Left hindlimb (tissue), 1 donor: ENCODE results near the gene ZNF292.
"Not testable (repeated sequence)": the region's sequence is repeated elsewhere in the genome, so short reads cannot be mapped to it uniquely, and the experiment has no call there.

Source experiments
- DNase-seq: peaks from one replicate; pipeline ENCODE4 v3.0.0-alpha.2; 2018

ZNF292 gene

DNA sequence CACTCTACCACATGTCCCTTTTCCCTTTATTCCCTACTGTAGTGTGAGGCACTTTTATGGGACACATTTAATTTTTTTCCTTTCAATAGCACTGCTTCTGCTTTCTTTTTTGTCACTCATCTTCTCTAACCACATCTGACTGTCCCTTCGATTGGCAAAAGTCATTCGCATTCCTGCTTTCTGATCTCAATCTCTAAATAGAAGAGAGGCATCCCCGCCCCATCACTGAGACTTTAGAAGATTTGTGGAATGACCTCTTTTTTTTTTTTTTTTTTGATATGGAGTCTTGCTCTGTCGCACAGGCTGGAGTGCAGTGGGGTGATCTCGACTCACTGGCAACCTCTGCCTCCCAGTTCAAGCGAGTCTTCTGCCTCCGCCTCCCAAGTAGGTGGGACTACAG lies 9.1 kb downstream of the ZNF292 start:
- DNase-seq = no peak

DNA sequence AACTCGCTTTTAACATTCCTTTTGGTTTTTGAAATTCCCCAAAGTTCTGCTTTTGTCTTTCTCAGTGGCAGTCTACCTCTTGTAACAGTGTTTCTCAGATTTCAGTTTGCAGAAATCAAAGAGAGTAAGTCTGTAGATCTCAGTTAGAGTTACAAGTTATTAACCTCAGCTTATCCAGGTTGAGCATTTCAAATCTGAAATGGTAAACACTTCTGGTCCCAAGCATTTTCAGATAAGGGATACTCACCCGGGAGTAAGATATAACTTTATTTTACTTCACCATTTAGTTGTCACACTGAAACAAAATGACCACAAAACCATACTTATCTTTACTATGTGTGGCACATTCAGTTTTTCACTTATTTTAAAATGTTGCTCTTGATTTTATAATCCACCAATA lies 9.8 kb downstream of the ZNF292 start:
- DNase-seq = no peak

DNA sequence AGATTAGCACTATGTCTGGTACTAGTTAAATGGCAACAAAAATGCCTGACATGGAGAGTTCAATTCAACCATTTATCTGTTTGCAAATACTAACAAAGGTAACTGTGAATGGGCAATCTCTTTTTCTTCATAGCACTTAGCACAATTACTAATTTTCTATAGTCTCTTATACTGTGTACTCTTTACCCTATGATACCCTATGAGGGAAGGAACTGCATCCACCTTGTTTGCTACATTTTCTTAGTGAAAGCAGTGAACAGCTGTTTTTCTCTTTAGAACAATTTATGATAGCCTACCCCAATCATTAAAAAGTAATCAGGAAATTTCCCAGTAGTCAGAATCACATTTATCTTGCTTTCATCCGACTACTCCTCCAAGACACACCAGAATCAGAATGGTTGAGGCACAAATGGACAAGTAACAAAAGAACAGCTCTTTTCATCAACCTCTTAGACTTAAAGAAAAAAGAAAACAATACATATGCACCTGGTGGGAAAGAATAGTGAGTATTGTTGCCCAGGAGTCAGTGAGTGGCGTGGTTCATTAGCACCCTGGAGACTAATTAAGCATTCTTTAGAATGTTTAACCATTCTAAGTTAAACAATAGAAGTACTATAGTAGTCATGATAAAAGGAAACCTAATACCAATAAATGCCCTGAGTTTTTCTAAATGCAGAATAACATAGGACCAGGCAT lies 16.7 kb downstream of the ZNF292 start:
- DNase-seq = no peak

DNA sequence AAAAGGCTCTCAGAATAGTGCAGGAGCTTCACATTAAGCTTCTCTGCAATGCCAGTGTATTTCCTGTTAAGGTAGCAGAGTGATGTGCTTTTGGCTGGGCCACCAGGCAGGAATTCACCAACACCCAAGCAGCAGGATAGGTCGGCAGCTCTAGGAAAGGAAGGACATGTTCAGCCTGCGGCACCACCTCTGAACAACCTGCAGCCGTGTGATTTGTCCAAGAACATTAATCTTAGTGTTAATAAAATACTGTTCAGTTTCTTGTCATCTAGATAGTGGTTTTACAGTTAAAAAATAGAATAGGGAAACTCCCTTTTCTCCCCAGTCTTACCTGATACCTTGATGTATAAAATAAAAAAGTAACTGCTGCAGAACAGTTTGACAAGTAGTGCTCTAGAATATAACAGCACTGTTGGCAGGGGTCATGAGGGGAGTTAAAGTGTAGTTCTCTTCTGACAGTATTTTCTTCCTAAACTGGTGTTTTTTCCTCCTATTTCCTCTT lies 18.8 kb downstream of the ZNF292 start:
- no peak for DNase-seq

DNA sequence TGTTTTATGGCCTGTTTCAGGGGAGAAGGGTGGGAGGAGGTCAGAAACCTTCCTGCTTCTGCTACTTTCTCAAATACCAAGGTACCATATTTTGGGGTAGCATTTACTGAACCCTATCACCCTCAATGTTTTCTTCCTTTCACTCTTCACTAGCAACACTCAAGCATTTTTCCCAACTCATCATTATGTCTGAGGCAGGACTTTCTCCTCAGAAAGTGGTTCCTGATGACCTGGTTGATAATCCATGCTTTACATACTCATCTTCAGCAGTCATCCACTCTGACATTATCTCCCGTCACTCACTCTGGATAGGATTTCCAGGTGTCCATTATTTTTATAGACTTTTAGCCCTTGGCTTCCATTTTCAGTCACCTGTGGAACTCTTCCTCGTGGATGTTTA lies 21.1 kb downstream of the ZNF292 start:
- DNase-seq = no peak

DNA sequence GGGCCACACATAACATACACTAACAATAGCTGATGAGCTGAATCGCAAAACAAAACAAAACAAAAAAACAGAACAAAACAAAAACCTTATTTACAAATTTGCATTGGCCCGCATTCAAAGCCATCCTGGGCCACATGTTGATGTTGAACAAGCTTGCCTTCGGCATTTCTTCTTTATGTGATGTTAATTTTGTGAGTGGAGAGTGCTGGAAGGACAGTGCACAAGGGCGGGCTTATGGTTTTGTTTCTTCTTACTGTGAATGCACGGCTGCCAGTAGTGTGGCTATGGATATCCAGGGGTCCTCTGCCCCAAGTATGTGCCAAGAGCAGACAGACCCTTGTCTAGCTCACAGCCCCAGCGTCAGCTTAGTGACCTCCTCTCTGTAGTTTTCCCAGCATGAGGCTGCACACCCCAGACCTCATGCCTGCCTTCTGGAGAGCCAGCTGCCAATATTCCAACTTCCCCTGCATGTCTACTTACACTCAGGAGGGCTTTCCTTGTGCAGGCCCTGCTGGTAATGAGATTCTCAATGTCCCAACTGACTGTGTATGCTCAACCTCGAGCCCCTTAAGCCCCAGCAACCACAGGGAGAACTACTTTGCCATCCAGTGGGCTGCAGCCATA lies 24.9 kb downstream of the ZNF292 start:
- no peak for DNase-seq

DNA sequence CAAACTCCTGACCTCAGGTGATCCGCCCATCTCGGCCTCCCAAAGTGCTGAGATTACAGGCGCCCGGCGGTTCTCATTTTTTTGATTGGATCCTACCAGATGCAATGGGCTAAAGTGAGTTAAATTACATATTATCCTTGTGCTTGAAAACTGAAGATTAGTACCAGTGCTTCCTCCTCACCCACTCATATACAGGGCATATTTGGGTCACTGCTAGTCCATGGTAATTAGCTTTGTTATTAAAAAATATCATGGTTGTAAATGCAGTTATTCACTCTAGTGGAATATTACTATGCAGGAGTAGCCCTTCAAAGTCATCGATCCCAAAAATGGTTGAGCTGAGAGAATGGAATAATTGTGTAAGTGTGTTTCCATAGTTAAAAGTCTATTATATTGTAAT lies 26.5 kb downstream of the ZNF292 start:
- no peak for DNase-seq

DNA sequence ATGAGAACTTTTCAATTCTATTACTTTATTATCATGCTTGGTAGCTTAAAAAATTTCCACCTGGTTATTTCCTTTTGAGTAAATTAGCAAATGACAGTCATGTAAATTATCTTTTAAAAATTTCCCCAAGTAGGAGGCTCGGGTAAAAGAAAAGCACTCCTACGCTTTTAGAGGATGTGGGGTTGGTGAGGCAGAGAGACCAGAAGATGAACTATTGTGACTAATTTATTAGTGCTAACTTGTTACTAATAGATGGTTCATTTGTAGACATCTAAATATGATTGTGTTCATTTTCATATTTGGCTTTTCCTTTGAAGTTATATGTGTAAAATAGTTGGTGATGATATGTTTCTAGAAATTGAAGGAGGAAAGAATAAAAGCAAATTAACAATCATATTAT lies 27.0 kb downstream of the ZNF292 start:
- DNase-seq = no peak

DNA sequence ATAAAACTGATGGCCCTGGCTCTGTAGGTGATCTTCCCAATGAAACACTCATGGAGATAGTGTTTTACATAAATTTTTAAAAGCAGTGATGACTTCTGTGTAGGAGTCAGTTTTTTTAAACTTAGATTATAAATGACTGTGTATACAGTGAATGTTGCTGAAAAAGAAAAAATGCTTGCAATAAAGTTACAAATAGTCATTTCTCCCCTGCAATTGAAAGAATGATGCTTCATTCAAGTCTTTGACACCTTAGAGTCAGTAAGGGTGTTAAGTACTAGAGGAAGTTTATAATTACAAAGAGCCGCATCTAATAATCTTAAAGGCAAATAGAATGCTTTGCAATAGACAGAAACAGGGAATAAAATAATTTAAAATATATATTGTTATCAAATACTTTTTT lies 27.6 kb downstream of the ZNF292 start:
- DNase-seq = no peak

DNA sequence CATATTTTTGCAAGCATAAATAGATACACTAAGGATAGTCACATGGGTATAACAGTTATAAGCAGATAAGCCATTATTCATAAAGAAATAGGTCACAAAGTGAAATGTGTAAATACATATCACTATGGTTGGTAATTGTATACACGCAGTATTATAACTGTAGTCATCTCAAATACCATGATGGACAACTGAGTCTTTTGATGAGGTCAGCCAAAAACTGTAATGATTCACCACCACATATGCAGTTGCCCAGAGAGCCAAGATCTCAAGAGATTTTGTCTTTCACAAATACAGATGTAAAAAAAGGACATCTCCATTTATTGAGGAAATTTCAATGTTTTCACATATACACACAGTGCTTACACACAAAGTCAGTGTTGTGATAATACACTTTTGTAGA lies 28.3 kb downstream of the ZNF292 start:
- no peak for DNase-seq

DNA sequence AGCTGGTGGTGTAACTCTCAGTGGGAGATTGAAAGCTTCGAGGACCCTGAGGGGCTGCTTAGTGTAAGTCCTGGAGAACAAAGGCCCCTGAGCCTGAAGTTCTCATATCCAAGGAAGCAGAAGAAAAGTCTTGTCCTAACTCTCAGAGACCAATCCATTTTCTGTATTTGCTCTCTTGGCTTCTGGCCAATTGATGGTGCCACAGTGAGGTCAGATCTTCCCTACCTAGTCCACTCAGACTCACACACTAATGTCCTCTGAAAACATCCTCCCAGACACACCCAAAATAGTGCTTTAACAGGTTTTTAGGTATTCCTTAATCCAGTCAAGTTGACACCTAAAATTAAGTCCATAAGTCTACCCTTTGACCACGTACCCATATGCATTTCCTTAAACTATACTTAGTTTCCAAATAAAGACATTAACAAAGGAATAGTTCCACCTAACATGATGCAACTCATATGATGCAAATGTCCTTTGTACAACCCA lies 29.4 kb downstream of the ZNF292 start:
- DNase-seq = no peak

DNA sequence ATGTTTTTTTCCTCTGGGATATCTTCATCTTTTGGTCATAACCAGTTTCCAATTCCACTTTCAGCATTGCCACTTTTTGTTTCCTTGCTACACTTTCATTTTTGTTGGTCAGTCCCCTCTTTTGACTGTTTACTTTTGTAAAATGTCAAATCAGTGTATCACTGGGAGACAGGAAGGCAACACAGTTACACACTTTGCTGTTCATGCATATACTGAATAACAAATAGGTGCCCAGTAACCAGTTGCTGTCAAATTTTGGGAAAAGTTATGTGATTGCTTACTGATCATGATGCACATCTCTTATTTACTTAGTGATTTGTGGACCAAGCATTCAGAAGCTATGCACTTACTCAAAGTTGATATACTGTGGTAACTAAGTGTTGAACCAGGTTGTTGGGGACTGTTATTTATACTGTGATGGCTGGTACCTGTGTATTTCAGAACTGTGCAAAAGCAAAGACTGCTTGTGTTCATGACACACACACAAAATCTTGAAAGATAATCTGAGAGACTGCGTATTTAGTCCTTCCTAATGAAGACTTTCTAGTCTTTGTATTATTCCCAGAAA lies 41.0 kb downstream of the ZNF292 start:
- no peak for DNase-seq

DNA sequence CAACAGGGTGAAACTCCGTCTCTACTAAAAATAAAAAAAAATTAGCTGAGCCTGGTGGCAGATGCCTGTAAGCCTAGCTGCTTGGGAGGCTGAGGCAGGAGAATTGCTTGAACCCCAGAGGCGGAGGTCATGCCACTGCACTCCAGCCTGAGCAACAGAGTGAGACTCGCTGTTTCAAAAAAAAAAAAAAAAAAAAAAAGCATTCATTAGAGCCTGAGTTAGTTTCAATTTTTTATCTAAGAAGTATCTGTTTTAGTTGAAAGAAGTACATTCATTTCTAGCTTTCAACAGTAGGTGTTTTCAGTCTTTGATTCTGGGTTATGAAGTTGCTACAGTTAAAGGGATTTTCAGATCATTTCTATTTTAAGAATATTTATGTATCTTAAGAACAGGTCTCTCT lies 42.2 kb downstream of the ZNF292 start:
- no peak for DNase-seq

DNA sequence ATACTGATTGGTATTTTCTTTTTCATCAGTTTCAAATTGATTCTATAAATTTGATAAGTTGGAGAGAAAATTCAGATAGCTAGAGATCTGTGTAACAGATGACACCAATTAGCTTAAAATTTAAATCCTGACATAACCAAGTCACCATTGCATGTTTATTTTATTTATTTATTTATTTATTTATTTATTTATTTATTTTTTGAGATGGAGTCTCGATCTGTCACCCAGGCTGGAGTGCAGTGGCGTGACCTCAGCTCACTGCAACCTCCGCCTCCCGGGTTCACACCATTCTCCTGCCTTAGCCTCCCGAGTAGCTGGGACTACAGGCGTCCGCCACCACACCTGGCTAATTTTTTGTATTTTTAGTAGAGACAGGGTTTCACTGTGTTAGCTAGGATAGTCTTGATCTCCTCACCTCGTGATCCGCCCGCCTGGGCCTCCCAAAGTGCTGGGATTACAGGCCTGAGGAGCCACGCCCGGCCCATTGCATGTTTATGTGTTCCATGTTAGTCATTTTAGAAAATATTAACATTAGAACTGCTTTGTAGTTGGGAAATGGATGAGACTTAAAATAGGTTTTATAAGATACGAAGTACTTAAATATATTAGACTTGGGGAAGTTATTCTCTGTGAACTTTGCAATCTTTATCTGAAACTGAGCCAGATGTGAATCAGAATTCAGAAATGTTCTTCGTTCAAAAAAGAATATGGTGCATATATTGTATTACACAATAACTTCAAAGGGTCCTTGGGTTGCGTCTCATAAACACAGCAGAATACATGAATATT lies 42.9 kb downstream of the ZNF292 start:
- DNase-seq = not testable (repeated sequence)

DNA sequence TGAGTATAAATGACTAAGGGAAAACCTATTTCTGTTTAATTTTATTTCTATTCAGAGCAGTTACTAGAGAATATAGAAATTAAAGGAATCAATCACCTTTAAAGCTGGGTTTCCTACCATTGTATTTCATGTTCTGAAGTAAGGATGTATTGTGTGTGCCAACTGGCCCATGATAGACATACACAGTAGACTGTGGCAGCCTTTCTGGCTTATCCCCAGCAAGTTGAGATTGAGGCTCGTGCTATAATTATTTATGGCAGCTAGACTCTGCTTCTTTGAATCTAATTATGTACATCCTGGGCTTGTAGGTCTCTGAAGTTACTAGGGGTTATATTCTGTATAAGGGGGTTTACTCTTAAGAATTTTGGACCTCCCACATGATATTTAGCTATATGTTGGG lies 44.4 kb downstream of the ZNF292 start:
- no peak for DNase-seq

DNA sequence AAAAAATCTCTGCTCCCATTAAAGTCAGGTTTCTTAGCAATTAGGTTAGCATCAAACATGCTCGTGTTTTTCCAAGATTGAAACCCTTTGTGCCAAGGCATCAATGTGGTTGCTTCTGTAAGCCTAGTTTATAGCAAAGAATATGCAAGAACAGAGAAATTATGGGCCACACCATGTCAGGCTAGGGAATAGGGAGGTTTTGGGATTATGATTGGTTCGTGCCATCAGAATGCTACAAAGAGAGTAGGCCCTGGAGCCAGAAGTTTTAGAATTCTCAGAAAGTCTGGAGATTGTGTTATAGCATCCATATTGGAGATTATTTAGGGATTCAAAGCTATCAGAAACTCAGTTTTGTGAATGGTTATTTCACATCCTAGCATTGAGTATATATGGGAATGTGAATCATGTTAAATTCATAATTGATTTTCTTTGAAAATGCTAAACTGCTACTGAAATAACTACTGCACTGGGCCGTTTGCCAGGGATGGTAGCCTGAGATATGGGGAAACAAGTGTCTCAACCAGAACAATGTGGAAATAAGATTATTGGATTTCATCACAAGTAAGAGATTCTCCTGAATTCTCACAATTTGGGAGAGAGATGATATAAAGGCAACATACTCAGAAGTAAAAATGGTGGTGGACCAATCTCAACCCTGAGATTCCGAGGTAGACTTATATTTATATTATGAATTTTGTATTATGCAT lies 45.3 kb downstream of the ZNF292 start:
- DNase-seq = no peak

DNA sequence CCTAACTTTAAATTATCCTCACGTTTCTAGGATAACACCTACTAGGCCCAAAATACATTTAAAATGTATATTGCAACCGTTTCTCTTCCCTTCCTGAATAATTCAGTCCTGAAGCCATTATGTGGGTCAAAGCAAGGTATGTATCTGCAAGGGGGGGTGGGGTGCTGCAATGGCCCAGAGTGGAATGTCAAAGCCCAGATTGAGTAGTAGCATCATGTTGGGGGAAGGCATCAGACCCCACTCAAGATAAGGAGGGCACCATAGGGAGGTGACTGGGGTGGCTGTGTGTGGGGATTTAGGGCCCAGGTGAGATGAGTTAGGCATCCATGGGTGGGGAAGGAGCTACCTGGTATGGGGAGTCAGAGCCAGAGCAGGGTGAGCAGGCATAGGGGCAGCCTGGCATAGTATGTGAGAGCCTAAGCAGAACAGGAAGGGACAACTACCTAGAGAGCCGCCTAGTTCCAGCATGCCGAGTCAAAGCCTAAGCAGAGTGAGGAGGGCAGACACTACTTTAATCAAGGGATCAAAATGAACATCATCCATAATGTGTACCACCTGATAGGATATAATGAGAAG lies 48.2 kb downstream of the ZNF292 start:
- DNase-seq = no peak

DNA sequence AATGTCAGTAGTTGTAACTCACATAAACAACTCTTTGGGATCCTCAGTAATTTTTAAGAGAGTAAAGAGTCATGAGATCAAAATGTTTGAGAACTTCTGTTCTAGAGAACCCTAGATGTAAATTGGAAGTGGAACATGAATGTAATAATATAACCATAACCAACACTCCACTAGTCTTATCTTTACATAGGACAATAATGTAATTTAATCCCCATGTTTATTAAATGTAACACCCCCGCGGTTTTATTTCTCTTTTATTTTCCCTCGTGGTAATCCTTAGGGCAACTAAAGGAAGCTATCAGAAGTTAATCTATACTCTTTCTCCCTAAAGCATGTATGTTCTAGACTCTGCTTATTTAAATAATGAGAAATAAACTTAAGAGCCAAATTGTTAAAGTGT lies 54.4 kb downstream of the ZNF292 start:
- DNase-seq = no peak

DNA sequence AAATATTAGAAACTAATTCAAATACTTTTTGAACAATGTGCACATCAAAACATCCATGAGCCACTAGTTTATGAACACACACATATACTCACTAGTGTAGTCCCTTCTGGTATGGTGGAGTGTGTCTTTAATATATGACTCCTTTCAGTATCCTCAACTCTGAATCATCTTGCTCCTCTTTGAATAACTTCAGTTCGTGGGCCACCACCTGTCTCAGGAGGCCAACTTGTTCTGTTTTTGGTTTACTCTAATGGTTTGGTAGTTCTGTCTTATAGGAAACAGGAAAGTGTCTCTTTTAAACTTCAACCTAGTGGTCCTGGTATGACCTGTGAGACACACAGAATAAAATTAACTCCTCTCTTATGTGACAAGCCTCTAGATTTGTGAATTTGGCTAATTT lies 55.6 kb downstream of the ZNF292 start:
- DNase-seq = no peak

DNA sequence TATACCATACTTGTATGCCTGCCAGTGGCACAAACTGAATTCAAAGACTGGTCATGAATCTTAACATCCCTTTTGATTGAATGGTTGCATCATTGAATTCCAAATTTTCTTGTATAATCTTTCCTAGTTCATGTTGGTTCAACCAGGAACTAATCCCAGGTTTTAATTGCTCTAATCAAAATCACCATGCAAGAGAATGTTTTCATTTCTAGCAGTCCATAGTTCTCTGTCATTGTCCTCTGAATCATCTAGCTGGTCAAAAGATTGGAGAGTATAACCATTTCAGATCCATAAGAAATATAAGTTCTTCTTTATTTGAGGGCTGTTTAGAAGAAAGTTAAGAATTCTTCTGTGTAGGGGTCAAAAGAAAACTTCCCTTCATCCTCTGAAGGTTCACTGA lies 57.2 kb downstream of the ZNF292 start:
- DNase-seq = no peak

DNA sequence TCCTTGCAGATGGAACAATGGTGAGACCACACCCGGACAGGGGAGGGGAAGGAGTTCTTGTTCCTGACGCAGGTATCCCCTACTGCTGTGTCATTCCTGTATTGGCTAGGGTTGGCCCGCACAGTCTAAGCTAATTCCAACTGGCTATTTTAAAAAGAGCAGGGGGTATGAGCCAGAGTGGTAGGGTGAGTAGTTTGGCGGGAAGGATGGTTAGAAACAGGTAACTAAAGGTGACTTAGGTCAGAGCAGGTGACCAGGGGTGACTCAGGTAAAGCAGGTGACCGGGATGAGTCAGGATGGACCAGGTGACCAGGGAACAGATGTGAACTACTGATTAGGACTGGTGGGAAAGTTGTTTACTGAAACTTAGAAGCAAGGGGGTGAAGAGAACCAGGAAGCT lies 58.0 kb downstream of the ZNF292 start:
- no peak for DNase-seq

DNA sequence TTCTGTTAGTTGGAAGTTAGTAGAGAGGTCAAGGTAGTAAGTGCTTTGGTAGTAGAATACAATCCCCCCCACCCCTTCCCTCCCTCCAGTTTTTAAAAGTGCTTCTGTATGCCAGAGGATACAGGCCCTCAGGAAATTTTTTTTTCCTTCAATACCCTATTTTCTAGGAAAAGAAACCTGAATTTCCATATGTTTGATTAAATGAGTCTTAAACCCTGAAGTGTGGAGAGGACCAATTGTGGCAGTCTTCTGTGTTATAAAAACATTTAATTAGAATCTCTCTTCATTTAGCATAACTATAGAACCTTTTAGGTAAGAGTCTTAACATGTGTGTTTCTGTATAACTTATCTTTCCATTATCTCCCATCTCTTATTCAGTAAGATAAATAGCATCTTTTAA lies 59.5 kb downstream of the ZNF292 start:
- no peak for DNase-seq

DNA sequence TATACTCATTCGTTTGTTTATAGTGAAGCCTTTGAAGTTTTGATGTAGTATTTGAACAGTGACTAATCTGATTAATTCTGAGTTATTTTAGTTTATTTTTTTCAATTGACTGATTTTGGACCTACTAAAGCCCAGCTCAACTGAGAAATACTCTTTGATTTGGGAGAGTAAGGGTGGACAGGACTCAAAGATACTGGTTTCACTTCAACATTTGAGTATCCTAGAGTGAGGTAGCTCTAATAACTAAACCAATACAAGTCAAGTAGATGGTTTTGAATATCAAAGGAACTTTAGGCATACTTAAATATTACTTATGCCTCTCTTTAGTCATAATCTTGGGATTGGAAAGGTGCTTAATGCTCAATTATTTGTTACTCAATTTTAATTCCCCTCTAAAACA lies 65.6 kb downstream of the ZNF292 start:
- no peak for DNase-seq
